Left lobe of liver (tissue), 2 donors: ENCODE data around the gene ZBTB20. TPM values are rescaled to one million over a fixed set of nuclear protein-coding genes. Genes with fewer than 3 reads are reported as not detected.
A peak's percentile ranks its signal among the peaks of the same experiment; 100 is the strongest.
"Not testable (repeated sequence)": the region's sequence is repeated elsewhere in the genome, so short reads cannot be mapped to it uniquely, and the experiment has no call there.

Experiments
- ATAC-seq: fragments of 200-7000 bp; cut with Tn5 transposase; one replicate; pipeline ENCODE4 v1.9.1; 2020; ENCODE audit warnings: mild to moderate bottlenecking, moderate library complexity
- DNase-seq: peaks from one replicate; pipeline ENCODE4 v3.0.0-alpha.2; 2020; ENCODE audit warnings: low spot score
- total RNA-seq: library from RNA; stranded (reverse); gene quantifications from one replicate; pipeline ENCODE4 v1.2.1, GENCODE V29; 2021
- donor health status: DM: no; HTN: no; CAD: no; lungs with moderate emphysema.
- donor health status: DM: no; HTN: yes; CAD: no.

Gene ZBTB20
- total RNA-seq, 1 donor from 2014 or later, result 50.6 TPM

- peak; percentile 49 for ATAC-seq
- DNase-seq, result no peak
Observed at GRCh38 chr3:114698146-114699105, 448.7 kb downstream of the ZBTB20 start.

GRCh38 chr3:114697401-114697800 lies 449.7 kb downstream of the ZBTB20 start:
- no peak for DNase-seq
- peak; percentile 75 for ATAC-seq

GRCh38 chr3:114694251-114694650 lies 452.8 kb downstream of the ZBTB20 start:
- ATAC-seq, result no peak

GRCh38 chr3:114691871-114692270 lies 455.2 kb downstream of the ZBTB20 start:
- ATAC-seq, result no peak
- no peak for DNase-seq

More at GRCh38 chr3:114694251-114694650, 452.8 kb downstream of the ZBTB20 start:
- no peak for DNase-seq

- DNase-seq (no peak), ATAC-seq (no peak)
Observed at GRCh38 chr3:114690911-114691310, 456.2 kb downstream of the ZBTB20 start.

- ATAC-seq (no peak), DNase-seq (no peak)
Observed at GRCh38 chr3:114687151-114687550, 459.9 kb downstream of the ZBTB20 start.

GRCh38 chr3:114686621-114687020 lies 460.5 kb downstream of the ZBTB20 start:
- peak; percentile 22 for ATAC-seq
- DNase-seq, result no peak

GRCh38 chr3:114685161-114685560 lies 461.9 kb downstream of the ZBTB20 start:
- DNase-seq (no peak), ATAC-seq (peak; percentile 64)

- DNase-seq (no peak), ATAC-seq (peak; percentile 79)
Observed at GRCh38 chr3:114680299-114680698, 466.8 kb downstream of the ZBTB20 start.

GRCh38 chr3:114679773-114680172 lies 467.3 kb downstream of the ZBTB20 start:
- DNase-seq, ATAC-seq: not testable (repeated sequence)

GRCh38 chr3:114675104-114675503 lies 472.0 kb downstream of the ZBTB20 start:
- ATAC-seq (no peak), DNase-seq (no peak)

GRCh38 chr3:114674036-114674435 lies 473.1 kb downstream of the ZBTB20 start:
- ATAC-seq, result no peak
- no peak for DNase-seq

- DNase-seq (no peak), ATAC-seq (no peak)
Observed at GRCh38 chr3:114673481-114673880, 473.6 kb downstream of the ZBTB20 start.

GRCh38 chr3:114672692-114673447 lies 474.2 kb downstream of the ZBTB20 start:
- ATAC-seq (no peak), DNase-seq (no peak)

- DNase-seq, result no peak
Observed at GRCh38 chr3:114671741-114672510, 475.2 kb downstream of the ZBTB20 start.

GRCh38 chr3:114669614-114670013 lies 477.5 kb downstream of the ZBTB20 start:
- ATAC-seq (no peak), DNase-seq (no peak)

More at GRCh38 chr3:114671741-114672510, 475.2 kb downstream of the ZBTB20 start:
- ATAC-seq, result no peak

GRCh38 chr3:114668099-114668498 lies 479.0 kb downstream of the ZBTB20 start:
- no peak for DNase-seq
- peak; percentile 49 for ATAC-seq

GRCh38 chr3:114666623-114667022 lies 480.5 kb downstream of the ZBTB20 start:
- DNase-seq, result no peak
- ATAC-seq, result peak; percentile 36

GRCh38 chr3:114664006-114664405 lies 483.1 kb downstream of the ZBTB20 start:
- ATAC-seq, result no peak
- no peak for DNase-seq

- ATAC-seq, result no peak
- DNase-seq, result no peak
Observed at GRCh38 chr3:114660808-114661207, 486.3 kb downstream of the ZBTB20 start.

- ATAC-seq, result peak; percentile 50
- no peak for DNase-seq
Observed at GRCh38 chr3:114660124-114660523, 487.0 kb downstream of the ZBTB20 start.
